Measurements from ENCODE around the gene PARS2.

Gene PARS2

DNA sequence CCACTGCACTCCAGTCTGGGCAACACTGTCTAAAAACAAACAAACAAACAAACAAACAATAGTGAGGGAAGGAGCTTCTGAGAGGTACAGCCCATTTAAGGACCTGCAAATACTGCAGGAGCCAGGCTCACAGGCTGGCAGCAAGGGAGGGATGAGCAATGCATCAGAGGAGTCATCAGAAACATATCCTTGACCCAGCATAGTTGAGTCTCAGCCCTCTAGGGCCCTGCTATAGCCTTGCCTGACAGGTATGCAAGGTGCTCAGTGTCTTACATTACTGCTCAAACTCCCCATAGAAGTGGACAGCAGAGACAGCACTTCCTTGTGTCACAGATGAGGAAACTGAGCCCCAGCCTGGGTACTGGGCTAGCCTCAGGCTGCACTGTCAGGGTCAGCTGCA, 55.9 kb downstream of the PARS2 start:
- no peak overlapping the region for H3K27ac Mint-ChIP-seq
- no peaks in the 10 kb centered on the region for H3K9me3 Mint-ChIP-seq (ENCODE audit: low read depth)
- no peaks in the 10 kb centered on the region for H3K4me1 Mint-ChIP-seq (ENCODE audit: low read depth)
- H3K4me3 Mint-ChIP-seq = no peak overlapping the region
- H3K36me3 Mint-ChIP-seq = no peaks in the 10 kb centered on the region
- H3K27me3 Mint-ChIP-seq = peaks cover 2% of the 10 kb centered on the region

Measured in activated naive CD8-positive, alpha-beta T cell (primary cell).